GM21619 (cell line): Measurements from ENCODE around the gene NECAB3.
A peak's percentile ranks its signal among the peaks of the same experiment; 100 is the strongest.

Experiments
- ATAC-seq: cut with Tn5 transposase; IDR thresholded peaks from one replicate; pipeline ENCODE4 v1.9.1; 2021; ENCODE audit not compliant: unreplicated experiment

The NECAB3 gene

DNA sequence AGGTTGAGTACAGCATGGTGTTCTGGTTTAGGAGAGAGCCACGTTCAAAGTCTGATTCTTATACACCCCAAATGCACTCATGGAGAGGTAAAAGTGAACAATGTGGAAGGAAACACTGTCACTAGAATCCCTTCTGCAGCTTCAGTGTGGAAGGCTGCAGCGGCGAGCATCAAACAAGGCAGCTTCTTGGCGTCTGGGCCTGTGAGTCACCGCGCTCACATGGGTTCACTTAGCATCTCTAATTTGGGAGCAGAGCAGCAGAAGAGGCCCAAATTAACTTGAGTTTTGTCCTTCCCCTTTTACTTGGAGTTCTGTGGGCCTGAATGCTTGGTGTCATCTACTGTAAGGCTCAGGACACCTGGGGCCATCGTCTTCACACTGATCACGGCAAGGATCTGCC is 22.9 kb upstream of the NECAB3 start:
- ATAC-seq: no peak

DNA sequence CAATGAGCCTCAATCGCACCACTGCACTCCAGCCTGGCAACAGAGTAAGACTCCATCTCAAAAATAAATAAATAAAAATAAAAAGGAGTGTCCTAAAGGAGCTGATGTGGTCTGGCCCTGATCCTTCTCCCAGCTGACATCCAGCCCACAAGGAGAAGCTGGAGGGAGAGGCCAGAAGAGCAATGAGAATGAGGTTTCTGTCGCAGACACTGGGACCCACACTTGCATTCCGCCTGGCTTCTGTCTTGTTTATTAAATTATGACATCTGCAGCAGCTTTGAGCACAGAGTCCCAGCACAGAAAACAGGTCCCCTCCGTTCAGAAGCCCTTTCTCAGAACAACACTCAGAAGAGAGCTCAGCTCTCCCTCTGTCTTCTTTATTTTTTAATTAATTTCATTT is 22.2 kb upstream of the NECAB3 start:
- ATAC-seq: no peak

DNA sequence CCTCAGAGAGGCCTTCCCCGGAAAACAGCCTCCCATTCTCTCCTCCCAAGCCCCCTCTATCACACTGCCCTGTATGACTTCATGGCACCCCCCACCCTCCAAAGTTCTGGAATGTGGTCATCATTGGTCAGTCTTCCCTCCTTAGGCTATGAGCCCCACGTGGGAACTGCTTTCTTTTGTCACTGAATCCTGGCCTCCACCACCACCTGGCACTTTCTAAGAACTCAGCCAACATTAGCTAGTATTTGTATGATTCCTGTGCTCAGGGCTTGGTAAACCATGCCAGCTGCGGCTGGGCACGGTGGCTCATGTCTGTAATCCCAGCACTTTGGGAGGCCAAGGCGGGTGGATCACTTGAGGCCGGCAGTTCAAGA is 20.4 kb upstream of the NECAB3 start:
- no peak for ATAC-seq

DNA sequence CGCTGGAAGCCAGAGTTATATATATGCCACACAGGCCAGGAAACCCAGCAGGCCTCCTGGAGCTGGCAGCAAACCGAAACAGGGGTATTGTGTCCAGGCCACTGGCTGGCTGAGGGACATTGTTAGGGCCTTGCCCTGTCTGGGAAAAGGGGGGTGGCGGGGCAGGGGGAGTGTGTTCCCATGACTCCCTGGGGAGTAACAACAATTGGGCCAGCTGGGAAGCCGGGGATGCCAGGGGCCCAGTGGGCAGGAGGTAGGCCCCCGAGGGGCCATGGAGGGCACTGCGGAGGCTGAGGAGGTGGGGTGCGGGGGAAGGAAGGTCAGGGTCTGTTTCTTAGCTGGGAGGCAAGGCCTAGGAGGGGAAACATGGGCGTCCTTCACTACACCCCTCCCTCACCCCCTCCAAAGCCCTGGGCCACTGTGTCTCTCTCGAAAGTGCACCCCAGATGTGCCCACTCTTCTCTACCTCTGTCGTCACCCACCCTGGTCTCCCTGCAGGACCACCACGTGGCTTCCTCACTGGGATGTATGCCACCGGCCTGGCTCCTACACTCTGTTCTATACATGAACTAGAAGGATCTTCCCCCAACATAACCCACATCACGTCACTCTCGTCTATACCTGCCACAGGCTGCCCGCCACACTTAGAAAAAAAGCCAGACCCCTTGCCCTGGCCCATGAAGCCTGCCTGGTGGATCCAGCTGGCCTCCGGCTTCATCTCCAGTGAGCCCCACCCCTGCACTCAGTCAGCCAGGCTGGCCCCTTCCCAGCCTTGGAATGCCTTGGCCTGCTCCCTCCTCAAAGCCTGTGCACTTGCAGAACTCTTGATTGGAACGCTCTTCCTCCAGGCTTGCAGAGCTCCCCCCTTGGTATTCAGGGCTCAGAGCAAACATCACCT is 19.8 kb upstream of the NECAB3 start:
- ATAC-seq: no peak

DNA sequence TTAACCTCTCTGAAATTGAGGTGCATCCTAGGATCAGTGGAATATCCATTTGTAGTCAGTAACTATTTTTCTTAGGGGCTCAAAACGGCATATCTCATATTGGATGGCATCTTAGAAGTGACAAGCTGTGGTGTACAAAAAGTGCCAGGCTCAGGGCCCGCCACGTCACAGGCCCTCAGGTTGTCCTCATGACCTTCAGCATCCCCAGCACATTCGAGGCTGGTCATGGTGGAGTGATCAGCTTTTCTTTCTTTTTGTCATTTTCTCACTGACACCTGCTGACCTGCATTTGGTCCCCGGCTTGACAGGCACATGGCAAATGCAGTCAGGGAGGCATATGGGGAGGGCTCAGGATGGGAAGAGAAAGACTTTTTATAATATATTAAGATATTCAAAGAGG is 19.1 kb upstream of the NECAB3 start:
- ATAC-seq: no peak

DNA sequence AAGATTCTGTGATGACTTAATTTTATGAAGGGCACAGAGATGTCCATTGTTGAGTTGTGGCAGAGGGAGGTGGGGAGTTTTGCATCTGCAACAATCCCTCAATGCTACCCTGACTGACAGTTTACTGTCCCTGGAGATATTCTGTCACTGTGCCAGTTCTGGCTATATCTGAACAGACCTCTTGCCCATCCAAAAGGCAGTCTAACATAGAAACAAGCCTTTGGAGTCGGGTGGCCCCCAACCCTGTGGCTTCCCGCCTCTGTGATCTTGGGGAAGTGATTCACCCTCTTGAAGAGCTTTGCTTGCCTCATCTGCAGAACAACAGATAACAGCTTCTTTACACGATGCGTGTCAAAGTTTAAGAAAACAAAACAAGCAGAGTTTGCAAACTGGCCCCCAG is 15.7 kb upstream of the NECAB3 start:
- no peak for ATAC-seq

DNA sequence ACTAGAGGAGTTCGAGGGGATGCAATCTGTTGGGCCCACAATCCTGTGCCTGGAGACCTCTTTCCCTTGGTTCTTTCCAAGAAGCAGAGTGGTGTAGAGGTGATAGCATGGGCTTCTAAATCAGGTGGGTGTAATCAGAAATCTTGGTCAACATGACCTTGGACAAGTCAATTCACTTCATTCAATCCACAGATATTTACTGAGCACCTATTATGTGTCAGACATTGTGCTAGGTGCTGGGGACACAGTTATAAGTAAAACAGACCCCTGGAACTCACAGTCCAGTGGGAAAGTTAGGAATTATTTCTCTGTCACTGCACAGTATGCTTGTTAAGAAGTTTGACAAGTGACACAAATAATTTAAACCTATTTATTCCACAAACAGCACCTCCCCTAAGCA is 15.3 kb upstream of the NECAB3 start:
- ATAC-seq: no peak

DNA sequence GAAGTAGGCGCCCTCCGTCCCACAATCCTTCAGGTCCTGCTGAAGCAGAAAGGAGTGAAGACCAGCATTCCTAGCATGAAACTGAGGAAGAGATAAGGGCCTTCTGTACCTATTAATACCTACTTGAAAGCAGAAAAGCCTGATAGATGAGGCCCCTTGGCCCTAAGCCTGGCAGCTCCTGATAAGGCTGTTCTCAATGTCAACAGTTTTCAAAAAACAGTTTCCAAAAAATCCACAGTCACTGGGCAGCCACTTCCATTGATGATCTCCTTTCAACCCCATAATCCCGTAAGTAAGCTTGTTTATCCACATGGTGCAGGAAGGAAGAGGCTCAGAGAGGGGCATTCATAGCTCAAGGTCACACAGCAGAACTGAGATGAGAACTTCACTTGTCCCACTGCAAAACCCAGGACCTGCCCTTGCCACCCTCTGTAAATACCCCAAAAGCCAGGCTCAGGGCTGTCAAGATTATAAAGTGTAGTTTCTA is 14.8 kb upstream of the NECAB3 start:
- no peak for ATAC-seq

DNA sequence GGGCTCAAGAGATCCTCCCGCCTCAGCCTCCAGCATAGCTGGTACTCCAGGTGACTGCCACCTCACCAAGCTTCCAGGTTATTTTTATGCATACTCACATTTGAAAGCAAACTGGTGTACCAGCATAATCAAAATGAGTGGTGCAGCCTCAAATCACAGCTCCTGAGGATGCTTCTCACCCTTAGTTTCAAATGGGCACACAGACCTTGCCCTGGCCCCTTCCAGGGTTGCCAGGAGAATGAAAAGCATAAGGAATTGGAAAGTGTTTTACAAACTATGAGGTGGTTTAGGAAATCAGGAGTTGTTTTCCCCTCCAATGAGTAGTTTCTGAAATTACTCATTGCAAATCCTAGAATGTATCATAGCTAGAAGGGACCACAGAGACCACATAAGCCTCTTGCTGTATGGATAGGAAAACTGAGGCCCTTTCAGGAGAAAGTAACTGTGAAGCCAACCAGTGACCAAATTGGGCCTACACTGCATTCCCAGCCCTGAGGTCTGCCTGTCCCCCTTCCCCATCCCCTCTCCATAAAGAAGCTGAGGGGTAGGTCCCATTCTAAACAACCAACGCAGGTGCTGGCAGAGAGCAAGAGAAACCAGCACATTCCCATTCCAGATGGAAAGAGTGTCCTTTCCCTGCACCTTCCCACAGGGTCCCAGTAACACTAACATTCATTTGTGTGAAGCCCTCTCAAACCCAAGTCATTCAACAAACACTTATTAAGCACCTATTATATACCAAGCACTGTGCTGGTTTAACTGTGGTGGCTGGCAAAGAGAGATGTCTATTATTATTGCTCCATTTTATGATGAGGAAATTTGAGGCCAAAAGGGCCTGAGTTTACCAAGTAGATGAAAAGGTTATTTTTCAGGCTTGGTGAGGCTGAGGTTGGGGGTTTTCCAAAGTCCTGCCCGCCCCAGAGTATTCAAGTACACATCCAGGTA is 14.0 kb upstream of the NECAB3 start:
- ATAC-seq: no peak

DNA sequence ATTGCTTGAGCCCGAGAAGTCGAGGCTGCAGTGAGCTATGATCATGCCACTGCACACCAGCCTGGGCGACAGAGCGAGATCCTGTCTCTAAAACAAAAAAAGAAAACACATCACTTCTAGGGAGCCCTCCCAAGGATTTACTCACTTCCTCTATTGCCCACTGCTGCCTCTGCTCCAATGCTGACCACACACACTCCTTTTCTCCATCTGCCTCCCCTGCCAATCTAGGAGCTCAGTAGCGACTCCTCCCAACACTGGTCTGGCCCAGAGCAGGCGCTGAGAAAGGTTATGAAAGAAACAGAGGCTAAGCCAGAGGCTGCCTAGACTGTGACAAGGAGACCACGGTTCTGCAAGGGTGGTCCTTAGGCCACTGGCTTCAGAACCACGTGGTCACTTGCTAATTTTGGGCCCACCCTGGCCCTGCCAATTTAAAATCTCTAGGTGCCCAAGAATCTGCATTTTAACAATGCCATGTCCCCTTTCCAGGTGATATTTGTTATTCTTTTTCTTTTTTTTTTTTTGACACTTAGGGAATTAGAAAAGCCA is 13.2 kb upstream of the NECAB3 start:
- ATAC-seq: no peak

DNA sequence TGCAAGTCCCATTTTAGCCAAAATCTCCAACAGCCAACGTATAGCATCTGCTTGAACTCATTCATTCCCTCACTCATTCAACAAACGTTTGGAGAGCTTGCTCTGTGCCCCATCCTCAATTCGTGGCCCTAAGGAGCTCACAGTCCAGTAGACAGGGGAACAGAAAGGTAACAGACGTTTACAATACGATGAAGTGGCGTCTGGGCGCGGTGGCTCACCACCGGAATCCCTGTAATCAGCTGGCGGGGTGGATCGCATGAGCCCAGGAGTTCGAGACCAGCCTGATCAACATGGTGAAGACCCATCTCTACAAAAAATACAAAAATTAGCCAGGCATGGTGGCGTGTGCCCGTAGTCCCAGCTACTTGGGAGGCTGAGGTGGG is 12.7 kb upstream of the NECAB3 start:
- ATAC-seq: no peak

DNA sequence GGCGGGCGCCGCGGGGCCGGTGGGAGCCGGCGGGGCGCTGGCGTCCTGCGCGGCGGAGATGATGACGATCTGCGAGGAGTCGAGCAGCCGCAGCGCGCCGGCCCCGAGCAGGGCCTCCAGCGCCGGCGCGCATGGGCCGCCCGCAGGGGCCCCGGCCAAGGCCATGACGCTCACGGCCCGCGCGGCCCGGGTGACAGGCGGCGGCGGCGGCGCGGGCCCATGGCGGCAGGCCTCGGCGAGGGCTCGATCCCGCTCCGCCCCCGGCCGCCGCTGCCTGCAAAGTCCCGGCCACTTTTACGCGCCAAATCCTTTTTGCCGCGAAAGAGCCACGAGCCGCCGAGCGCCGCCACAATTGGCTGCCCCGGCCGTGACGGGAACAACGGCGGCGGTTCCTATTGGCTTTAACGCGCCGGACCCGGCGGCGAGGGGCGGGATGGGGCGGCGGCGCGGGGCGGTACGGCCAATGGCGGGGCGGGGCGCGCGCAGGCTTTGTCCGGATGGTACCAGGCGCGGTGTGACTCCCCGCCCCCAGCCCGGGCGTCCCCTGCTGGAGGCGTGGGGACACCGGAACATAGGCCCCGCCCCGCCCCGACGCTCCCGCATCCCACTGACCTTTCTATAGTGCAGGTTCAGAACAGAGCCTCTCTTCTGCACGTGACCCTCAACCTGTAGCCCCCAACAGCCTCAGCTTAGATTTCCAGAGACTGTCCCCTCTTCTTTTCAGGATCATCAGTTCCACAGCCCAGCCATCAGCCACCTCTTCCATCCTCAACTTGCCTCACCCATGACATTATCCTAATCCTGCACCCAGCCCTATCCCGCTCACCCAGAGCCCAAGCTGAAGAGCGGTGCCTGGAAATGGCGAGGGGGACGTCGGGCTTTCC is 12.1 kb upstream of the NECAB3 start, which contains the start of gene E2F1:
Gene E2F1 (minus strand): TSS at position 286 of the 884 bp plus-strand sequence. CDS start 121 bp downstream, at position 165.
- ATAC-seq: peak; percentile 68

DNA sequence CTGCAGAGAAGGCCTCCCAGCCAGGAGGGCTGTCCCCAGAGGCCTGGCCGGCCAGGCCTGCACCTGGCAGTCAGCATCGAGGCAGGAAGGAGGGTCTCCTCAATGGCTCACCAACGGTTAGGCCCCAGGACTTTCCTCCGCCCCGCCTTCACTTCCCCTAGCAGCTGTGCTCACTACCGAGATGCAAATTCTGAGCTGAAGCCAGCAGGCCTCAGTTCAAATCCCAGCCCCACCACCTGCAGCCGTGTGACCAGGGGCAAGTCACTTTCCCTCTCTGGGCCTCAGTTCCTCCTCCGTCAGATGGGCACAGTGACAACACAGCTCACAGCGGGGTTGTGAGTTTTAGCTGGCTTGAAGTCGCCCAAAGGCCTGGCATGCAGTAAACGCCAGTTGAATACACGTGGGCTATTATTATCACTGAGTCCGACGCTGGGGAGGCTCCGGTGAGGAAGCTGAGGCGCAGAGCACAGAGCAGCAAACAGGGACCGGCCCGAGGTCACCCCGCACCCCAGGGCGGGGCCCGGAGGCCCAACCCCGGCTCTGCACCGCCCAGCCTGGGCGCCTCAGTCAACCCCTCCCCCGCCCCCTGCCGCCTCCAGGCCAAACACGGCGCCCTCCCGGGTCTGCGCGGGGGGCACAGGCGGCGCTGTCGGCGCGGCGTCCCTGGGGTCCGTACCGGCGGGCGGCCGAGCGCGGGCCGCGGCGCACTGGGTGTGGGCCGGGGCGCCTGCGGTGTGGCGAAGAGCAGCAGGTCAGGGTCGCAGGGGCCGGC is 11.3 kb upstream of the NECAB3 start:
- peak; percentile 38 for ATAC-seq

DNA sequence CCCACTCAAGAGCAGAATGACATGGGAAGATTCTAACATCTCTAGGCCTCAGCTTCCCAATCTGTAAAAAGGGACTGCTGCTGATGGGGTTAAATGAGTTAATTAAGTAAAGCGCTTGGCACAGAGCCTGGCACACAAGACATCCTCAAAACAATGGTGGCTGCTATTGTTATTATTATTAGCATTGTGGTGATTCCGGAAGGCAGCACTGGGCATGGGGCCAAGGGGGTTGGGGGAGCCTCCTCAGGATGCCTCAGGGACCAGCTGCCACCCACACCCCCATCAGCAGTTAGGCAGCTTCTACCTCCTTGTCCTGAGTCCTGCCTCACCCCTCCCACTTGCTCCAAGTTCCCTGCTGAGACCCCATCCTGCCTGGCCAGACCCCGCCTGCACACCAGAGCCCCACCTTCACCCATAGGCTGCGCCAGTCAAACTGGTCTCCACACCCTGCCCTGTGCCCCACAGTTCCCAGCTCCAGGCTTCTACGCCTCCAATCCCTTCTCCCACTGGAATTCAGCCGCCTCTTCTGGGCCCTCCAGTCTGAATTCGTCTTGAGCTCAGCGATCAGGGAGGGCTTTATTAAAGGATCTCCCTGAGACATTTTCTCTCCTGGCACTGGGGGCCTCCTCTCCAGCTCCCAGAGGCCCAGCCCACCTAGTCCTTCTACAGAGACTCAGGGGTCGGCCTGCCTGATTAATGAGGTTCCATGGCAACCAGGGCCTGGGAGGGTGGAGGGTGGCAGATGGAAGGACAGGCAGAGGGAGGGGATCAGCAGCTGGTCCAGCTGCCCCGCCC is 10.5 kb upstream of the NECAB3 start:
- no peak for ATAC-seq

DNA sequence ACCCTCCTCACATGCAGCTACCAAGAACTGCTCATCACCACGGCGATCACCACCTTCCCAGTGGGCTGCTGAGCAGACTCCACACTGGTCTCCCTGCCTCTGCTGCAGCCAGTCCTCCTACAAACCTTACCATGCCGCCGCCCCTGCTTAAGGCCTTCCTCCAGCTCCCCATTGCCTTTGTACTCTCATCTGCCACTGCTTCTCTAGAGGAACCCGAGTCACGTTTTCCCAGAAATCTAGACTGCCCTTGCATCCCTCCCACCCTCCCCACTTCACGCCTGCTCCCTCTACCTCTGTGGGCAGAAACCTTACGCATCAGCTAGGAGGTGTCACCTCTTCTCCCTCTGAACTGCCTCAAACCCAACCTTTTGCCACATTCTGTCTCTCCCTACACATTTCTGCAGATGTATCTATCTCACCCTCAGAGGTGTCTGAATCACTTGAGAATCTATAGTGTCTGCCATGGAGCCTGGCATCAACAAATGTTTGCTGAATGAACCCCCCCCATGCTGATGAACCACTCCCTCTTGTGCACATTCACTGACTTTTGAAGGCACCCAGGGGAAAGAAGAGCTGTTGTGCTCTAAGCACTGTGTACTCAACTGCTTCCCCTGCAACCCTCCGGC is 7.6 kb upstream of the NECAB3 start:
- ATAC-seq: no peak

DNA sequence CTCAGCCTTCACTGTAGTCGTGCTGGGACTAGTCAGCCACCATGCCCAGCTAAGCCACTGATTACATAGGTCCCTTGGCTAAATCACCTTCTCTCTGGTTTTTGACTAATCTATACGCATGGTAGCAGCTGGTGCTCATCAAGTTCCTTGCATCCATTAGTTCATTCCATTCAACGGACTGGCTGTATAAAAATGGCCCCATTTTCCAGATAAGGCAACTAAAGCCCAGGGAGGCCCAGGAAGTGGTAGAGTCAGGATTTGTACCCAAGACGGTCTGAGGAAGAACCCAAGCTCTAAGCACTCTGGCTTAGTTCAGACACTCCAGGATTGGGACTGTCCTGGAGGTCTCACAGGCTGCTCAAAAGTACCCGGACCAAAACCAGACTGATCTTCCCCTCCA is 7.1 kb upstream of the NECAB3 start:
- ATAC-seq: no peak

DNA sequence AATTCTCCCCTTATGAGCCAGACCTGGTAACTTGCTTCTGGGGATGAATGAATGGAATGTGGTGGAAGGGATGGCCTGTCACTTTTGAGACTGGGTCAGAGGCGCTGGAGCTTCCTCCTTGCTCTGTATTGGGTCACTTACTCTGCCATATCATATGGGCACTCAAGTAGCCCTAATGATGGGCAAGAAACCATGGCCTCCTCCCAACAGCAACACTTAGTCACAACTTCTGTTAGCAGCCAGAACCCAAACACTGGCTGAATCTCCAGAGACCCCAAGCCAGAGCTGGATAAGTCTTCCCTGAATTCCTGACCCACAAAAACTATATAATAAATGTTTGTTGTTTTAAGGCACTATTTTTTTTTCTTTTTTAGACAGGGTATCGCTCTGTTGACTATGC is 6.5 kb upstream of the NECAB3 start:
- ATAC-seq: no peak

DNA sequence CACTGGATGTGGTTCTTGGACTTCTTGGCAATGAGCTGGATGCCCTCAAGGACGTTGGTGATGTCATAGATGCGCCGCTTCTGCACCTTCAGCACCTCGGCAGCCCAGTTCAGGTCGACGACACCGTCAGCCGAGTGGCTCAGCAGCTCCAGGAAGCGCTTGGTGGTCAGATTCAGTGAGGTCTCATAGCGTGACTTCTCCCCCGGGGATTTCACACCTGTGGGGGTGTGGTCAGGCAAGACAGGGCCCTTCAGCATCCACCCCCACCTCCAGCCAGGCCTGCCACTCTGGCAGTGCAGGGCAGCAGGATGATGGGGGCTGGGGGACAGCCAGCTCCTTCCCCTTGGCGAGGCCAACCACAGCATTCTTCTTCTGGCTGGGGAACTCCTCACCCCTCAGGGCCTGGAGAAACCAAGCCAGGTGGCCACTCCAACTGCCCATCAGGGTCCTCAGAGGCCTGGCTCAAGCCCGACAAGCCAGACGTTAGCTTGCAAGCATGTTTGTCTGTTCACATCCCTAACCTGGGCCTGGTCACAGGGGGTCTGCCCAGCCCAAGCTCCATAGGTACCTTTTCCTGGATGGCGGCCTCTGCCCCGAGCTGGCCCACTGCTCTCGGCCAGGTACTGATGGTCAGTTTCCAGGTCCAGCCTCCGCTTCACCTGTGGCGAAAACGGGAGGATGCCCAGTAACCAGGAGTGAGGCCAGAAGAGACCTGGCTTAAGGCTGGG is 5.7 kb upstream of the NECAB3 start:
- peak; percentile 63 for ATAC-seq
